HEK293 (cell line): ENCODE measurements around the gene ALKBH7.

Experiments
- CTCF ChIP-seq: fragments of 450-650 bp; formaldehyde crosslinking; IDR thresholded peaks from 2 replicates; pipeline ENCODE4 v1.5.1; 2016; ENCODE audit warnings: missing biosample characterization, missing genetic modification characterization
- PATZ1 ChIP-seq: fragments of 450-650 bp; formaldehyde crosslinking; IDR thresholded peaks from 2 replicates; pipeline ENCODE4 v1.5.1; 2016; ENCODE audit warnings: missing biosample characterization, missing genetic modification characterization
- PBX3 ChIP-seq: sonication (generic); formaldehyde crosslinking; IDR thresholded peaks from 2 replicates; pipeline ENCODE4 v1.8.1; 2022; ENCODE audit warnings: mild to moderate bottlenecking, moderate library complexity, missing genetic modification reagents
- TRIM28 ChIP-seq: IDR thresholded peaks from 2 replicates; pipeline ENCODE4 v1.6.1; 2011; ENCODE audit warnings: low read length, control low read depth, borderline replicate concordance
- ZNF324 ChIP-seq: fragments of 450-650 bp; formaldehyde crosslinking; IDR thresholded peaks from 2 replicates; pipeline ENCODE4 v1.5.1; 2016; ENCODE audit warnings: missing biosample characterization, missing genetic modification characterization

- TF ChIP-seq PATZ1 (tag by site-specific recombination) (no peak), TRIM28 (no peak), ZNF324 (tag by site-specific recombination) (no peak), CTCF (no peak), PBX3 (no peak)
These were observed 5.9 kb downstream of the ALKBH7 start for GRCh38 chr19:6378486-6378885.
